ENCODE results near the gene MAPK7.

DNA sequence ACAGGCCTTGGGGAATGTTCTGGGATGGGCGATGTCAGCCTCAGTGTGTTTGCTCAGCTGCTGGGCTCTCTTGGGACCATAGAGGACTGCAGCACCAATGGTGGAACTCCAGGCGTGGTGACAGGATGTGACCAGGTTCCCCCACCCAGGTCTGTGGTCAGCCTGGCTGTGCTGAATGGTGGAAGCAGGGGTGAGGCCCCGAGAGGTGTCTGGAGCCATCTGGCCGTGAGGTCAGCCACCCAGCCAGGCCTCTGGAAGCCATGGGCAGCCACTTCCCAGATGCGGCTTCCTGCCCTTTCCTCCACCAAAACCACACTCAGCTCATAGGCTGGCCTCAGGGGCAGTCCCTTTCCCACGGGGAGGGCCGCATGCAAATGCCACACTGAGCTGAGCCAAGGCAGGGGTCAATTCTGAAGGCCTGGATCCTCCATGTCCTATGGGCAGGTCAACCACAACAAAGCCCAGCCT lies 7.8 kb upstream of the MAPK7 start:
- TF ChIP-seq, protein P1, sequence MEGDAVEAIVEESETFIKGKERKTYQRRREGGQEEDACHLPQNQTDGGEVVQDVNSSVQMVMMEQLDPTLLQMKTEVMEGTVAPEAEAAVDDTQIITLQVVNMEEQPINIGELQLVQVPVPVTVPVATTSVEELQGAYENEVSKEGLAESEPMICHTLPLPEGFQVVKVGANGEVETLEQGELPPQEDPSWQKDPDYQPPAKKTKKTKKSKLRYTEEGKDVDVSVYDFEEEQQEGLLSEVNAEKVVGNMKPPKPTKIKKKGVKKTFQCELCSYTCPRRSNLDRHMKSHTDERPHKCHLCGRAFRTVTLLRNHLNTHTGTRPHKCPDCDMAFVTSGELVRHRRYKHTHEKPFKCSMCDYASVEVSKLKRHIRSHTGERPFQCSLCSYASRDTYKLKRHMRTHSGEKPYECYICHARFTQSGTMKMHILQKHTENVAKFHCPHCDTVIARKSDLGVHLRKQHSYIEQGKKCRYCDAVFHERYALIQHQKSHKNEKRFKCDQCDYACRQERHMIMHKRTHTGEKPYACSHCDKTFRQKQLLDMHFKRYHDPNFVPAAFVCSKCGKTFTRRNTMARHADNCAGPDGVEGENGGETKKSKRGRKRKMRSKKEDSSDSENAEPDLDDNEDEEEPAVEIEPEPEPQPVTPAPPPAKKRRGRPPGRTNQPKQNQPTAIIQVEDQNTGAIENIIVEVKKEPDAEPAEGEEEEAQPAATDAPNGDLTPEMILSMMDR (IDR thresholded peaks at IDR 0.05; ENCODE audit: insufficient read depth, low read depth, low read length), result no peak
- TF ChIP-seq EZH2 (IDR thresholded peaks at IDR 0.05; ENCODE audit: insufficient read depth, low read length), result no peak
